ENCODE data around the gene MAP1LC3B2. TPM values are rescaled to one million over a fixed set of nuclear protein-coding genes. Genes with fewer than 3 reads are reported as not detected.

The MAP1LC3B2 gene
- total RNA-seq, 1 experiment from 2014 or later, result 0.97 TPM

DNA sequence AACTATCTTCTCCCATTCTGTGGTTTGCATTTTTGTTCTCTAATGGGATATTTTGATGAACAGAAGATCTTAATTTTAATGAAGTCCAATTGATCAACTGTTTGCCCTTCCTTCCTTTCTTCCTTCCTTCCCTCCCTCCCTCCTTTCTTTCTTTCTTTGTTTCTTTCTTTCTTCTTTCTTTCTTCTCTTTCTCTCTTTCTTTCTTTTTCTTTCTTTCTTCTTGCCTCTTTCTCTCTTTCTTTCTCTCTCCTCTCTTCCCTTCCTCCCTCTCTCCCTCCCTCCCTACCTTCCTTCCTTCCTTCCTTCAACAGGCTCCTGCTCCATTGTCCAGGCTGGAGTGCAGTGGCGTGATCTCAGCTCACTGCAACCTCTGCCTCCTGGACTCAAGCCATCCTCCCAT is 18.9 kb downstream of the MAP1LC3B2 start:
- no peak for DNase-seq
- Mint-ChIP-seq H3K27me3 (ENCODE audit: unreplicated experiment) (peaks cover 13% of the 10 kb centered on the region), H3K36me3 (ENCODE audit: insufficient read depth, unreplicated experiment) (no peaks in the 10 kb centered on the region), H3K27ac (ENCODE audit: unreplicated experiment) (no peak overlapping the region), H3K4me3 (ENCODE audit: low read depth, unreplicated experiment) (no peak overlapping the region), H3K9me3 (ENCODE audit: low read depth, unreplicated experiment) (peaks cover 3% of the 10 kb centered on the region), H3K4me1 (ENCODE audit: low read depth, unreplicated experiment) (no peaks in the 10 kb centered on the region)
- CTCF ChIA-PET, result no interaction called here
- BruUV-seq (replicated peaks), result no TSS peak
- TF ChIP-seq, protein P1, sequence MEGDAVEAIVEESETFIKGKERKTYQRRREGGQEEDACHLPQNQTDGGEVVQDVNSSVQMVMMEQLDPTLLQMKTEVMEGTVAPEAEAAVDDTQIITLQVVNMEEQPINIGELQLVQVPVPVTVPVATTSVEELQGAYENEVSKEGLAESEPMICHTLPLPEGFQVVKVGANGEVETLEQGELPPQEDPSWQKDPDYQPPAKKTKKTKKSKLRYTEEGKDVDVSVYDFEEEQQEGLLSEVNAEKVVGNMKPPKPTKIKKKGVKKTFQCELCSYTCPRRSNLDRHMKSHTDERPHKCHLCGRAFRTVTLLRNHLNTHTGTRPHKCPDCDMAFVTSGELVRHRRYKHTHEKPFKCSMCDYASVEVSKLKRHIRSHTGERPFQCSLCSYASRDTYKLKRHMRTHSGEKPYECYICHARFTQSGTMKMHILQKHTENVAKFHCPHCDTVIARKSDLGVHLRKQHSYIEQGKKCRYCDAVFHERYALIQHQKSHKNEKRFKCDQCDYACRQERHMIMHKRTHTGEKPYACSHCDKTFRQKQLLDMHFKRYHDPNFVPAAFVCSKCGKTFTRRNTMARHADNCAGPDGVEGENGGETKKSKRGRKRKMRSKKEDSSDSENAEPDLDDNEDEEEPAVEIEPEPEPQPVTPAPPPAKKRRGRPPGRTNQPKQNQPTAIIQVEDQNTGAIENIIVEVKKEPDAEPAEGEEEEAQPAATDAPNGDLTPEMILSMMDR (IDR thresholded peaks at IDR 0.05; ENCODE audit: unreplicated experiment), result no peak
- intact Hi-C loops (cut with micrococcal nuclease; ENCODE audit: unreplicated experiment), result no loop called here

DNA sequence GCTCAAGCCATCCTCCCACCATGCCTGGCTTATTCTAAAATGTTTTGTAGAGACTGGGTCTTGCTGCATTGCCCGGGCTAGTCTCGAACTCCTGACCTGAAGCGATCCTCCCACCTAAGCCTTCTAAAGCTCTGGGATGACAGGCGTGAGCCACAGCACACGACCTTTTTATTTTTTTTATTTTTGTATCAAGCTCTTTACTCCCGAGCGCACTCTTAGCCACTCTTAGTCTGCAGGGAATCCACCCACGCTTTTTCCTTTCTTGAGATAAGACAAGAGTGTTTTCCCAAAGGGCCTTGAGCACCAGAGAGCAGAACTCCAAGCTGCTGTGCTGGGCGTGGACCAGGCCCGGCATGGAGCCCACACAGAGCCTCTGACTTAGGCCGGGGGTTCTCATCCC is 23.4 kb downstream of the MAP1LC3B2 start:
- intact Hi-C loops (cut with micrococcal nuclease; ENCODE audit: unreplicated experiment), result no loop called here
- H3K9me3 Mint-ChIP-seq (ENCODE audit: low read depth, unreplicated experiment), result peaks cover 5% of the 10 kb centered on the region
- no peaks in the 10 kb centered on the region for H3K4me1 Mint-ChIP-seq (ENCODE audit: low read depth, unreplicated experiment)
- no peak overlapping the region for H3K27ac Mint-ChIP-seq (ENCODE audit: unreplicated experiment)
- H3K4me3 Mint-ChIP-seq (ENCODE audit: low read depth, unreplicated experiment), result no peak overlapping the region
- CTCF ChIA-PET, result no interaction called here
- H3K36me3 Mint-ChIP-seq (ENCODE audit: insufficient read depth, unreplicated experiment), result no peaks in the 10 kb centered on the region
- no peak for DNase-seq
- peaks cover 25% of the 10 kb centered on the region for H3K27me3 Mint-ChIP-seq (ENCODE audit: unreplicated experiment)
- TF ChIP-seq, protein P1 (IDR thresholded peaks at IDR 0.05; ENCODE audit: unreplicated experiment), result no peak
- no TSS peak for BruUV-seq (replicated peaks)

DNA sequence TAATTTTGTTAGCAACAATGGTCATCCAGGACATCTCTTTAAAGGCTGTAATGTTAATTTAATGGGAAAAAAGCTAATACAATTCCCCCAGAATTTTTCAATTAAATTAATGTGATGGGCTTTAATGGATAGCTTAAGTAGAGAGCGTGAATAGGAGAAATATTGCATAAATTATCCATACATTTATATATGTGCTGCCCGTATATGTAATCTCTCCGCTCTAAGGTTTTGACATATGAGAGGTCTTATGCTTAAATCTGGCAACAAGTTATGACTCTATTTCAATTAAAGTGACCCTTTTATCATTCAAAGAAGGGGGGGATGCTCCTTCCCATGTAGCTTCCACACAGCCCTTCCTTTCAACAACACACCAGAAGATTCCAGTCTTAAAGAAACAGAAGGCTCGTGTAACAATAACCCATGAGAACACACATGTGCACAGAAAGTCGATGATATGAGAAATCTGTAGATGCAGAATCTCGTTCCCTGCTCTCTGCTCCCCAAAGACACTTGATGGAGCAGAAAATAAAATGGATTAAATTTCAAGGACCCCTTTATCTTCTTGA is 24.0 kb downstream of the MAP1LC3B2 start:
- Mint-ChIP-seq H3K27me3 (ENCODE audit: unreplicated experiment) (peaks cover 31% of the 10 kb centered on the region), H3K4me3 (ENCODE audit: low read depth, unreplicated experiment) (no peak overlapping the region), H3K27ac (ENCODE audit: unreplicated experiment) (no peak overlapping the region), H3K36me3 (ENCODE audit: insufficient read depth, unreplicated experiment) (no peaks in the 10 kb centered on the region), H3K4me1 (ENCODE audit: low read depth, unreplicated experiment) (no peaks in the 10 kb centered on the region), H3K9me3 (ENCODE audit: low read depth, unreplicated experiment) (peaks cover 5% of the 10 kb centered on the region)
- intact Hi-C loops (cut with micrococcal nuclease; ENCODE audit: unreplicated experiment), result no loop called here
- CTCF ChIA-PET, result no interaction called here
- no TSS peak for BruUV-seq (replicated peaks)
- DNase-seq, result no peak
- TF ChIP-seq, protein P1 (IDR thresholded peaks at IDR 0.05; ENCODE audit: unreplicated experiment), result no peak

DNA sequence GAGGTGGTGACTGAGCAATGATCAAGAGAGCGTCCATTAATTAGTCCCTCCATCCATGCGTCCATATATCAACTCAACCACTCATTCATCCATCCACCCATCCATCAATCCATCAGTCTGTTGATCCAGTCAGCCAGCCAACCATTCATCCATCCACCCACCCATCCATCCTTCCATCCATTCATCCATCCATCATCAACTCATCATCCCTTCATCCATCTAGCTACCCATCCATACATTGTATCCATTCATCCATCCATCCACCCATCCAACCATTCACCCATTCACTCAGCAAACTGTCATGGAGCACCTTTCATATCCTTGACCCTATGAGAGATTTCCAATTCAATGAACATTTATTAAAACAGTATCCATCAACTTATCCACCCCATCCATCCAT is 28.1 kb downstream of the MAP1LC3B2 start:
- intact Hi-C loops (cut with micrococcal nuclease; ENCODE audit: unreplicated experiment), result no loop called here
- Mint-ChIP-seq H3K36me3 (ENCODE audit: insufficient read depth, unreplicated experiment) (no peaks in the 10 kb centered on the region), H3K9me3 (ENCODE audit: low read depth, unreplicated experiment) (peaks cover 2% of the 10 kb centered on the region), H3K27ac (ENCODE audit: unreplicated experiment) (no peak overlapping the region), H3K27me3 (ENCODE audit: unreplicated experiment) (peaks cover 26% of the 10 kb centered on the region), H3K4me1 (ENCODE audit: low read depth, unreplicated experiment) (peaks cover 3% of the 10 kb centered on the region), H3K4me3 (ENCODE audit: low read depth, unreplicated experiment) (no peak overlapping the region)
- TF ChIP-seq, protein P1 (IDR thresholded peaks at IDR 0.05; ENCODE audit: unreplicated experiment), result no peak
- no peak for DNase-seq
- no TSS peak for BruUV-seq (replicated peaks)
- CTCF ChIA-PET, result no interaction called here
